ENCODE measurements around the gene ATXN7L3. TPM values are rescaled to one million over a fixed set of nuclear protein-coding genes. Genes with fewer than 3 reads are reported as not detected.
A peak's percentile ranks its signal among the peaks of the same experiment; 100 is the strongest.
"Not testable (repeated sequence)": the region's sequence is repeated elsewhere in the genome, so short reads cannot be mapped to it uniquely, and the experiment has no call there.

Gene ATXN7L3, protein sequence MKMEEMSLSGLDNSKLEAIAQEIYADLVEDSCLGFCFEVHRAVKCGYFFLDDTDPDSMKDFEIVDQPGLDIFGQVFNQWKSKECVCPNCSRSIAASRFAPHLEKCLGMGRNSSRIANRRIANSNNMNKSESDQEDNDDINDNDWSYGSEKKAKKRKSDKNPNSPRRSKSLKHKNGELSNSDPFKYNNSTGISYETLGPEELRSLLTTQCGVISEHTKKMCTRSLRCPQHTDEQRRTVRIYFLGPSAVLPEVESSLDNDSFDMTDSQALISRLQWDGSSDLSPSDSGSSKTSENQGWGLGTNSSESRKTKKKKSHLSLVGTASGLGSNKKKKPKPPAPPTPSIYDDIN
- total RNA-seq = 10 to 100 TPM; 86.8 to 96.4 (median 89.0) TPM
- long read RNA-seq, donor 1, transcript ATXN7L3-205 (13 exons, 1,341 nt) = major isoform, 11 of 48 reads
- long read RNA-seq, donor 1, partial matches to known transcripts = 1 of 48 reads
- long read RNA-seq, donor 1, other reads (novel, unspliced or antisense) = 32 of 48 reads
- long read RNA-seq, donor 2, partial matches to known transcripts = 0 of 8 reads
- long read RNA-seq, donor 2, other reads (novel, unspliced or antisense) = 8 of 8 reads

DNA sequence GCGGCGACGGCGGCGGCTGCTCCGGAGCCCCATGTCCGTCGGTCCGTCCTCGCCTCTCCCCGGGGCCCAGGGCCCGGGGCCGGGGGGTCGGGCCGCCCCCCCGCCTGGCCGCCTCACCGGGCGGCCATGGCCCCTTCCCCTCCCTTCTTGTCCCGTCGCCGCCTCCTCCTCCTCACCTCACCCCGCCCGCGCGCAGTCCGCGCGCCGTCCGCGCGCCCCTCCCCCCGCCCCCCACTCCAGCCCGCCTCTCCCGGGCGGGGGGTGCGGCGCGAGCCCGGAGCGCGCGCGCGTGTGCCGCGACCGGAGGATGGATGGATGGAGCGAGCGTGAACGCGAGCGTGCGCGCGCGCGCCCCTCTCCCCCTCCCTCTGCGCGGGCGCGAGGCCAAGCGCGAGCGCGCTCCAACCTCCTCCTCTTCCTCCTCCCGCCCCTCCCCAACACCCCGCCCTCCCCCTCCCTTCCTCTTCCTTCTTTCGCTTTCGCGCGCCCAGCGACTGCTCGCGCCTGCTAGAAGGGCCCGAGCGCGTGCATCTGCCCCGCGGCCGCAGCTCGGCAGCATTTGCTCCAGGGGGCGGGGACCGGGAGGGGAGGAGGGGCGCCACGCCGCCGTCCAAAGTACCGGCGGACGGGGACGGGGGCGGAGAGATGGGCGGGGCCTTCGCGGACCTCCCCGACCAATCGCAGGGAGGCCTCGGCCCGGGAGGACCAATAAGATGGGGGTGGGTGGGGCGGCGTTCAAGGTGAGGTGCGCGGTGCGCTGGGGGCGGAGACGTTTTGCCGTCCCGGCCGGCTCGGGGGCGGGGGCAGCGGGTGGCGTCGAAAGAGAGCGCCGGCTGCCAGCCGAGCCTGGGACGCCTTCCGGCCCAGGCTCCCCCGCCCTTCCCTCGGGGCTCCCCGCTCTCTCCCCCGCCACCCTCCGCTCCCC lies at the start of gene ATXN7L3:
Gene ATXN7L3 (minus strand): TSS at position 332 of the 925 bp plus-strand sequence. CDS start 1,814 bp downstream, outside the sequence.
- Histone ChIP-seq H3K4me1 (ENCODE audit: low read depth) (peaks cover 22% of the 10 kb centered on the region), H3K36me3 (ENCODE audit: low read depth) (no peaks in the 10 kb centered on the region), H3K4me3 (peak within 1 kb of the TSS; percentile 90), H3K9me3 (no peaks in the 10 kb centered on the region)
- DNase-seq = peak; percentile 99 to 100 (median 99)
- peak; percentile 90 for ATAC-seq
- intact Hi-C loops (cut with DNase I, micrococcal nuclease) = no loop called here
- TF ChIP-seq, protein P1, sequence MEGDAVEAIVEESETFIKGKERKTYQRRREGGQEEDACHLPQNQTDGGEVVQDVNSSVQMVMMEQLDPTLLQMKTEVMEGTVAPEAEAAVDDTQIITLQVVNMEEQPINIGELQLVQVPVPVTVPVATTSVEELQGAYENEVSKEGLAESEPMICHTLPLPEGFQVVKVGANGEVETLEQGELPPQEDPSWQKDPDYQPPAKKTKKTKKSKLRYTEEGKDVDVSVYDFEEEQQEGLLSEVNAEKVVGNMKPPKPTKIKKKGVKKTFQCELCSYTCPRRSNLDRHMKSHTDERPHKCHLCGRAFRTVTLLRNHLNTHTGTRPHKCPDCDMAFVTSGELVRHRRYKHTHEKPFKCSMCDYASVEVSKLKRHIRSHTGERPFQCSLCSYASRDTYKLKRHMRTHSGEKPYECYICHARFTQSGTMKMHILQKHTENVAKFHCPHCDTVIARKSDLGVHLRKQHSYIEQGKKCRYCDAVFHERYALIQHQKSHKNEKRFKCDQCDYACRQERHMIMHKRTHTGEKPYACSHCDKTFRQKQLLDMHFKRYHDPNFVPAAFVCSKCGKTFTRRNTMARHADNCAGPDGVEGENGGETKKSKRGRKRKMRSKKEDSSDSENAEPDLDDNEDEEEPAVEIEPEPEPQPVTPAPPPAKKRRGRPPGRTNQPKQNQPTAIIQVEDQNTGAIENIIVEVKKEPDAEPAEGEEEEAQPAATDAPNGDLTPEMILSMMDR (IDR thresholded peaks at IDR 0.05) = no peak

DNA sequence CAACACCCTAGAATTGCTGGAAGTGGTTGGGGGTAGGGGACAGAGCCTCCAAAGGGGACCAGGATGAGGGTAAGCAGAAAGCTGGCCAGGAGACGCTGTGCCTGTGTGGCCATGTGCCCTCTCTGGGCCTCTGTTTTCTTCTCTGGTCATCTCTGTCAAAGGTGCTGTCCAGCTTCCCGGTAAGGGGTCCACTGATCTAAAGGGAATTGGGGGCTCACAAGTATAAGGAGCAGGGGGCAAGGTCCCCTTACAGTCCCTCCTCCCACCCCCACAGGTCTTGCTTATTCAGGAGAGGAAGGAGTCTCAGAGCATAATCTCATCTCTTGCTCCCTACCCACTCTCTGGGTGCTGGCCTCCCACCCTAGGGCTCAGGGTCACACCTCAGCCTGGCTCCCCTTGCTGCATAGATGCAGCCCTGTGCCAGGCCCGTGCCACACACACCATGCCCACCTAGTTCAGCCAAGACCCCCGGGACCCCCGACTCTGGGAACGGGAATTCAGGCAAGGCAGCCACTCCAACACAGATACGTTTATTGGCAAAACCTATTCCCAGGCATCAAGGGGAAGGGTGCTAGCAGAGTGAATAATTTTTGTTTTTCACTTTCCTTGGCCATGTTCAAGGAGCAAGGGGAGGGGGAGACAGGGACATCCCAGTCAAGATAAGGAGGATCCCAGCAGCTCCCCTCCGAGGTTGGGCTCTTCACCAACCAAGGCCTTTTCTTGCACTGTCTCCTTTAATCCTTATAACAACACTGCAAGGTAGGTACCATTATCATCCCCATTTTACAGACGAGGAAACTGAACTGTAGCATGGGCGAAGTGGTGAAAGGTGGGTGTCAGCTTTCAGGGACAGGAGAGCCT lies 48.4 kb upstream of the ATXN7L3 start:
- Histone ChIP-seq H3K4me3 (no peak overlapping the region), H3K9me3 (no peaks in the 10 kb centered on the region), H3K4me1 (ENCODE audit: low read depth) (peaks cover 14% of the 10 kb centered on the region), H3K36me3 (ENCODE audit: low read depth) (no peaks in the 10 kb centered on the region)
- TF ChIP-seq, protein P1 (IDR thresholded peaks at IDR 0.05) = no peak
- intact Hi-C loops (cut with DNase I, micrococcal nuclease) = no loop called here
- DNase-seq (no peak), ATAC-seq (no peak)

DNA sequence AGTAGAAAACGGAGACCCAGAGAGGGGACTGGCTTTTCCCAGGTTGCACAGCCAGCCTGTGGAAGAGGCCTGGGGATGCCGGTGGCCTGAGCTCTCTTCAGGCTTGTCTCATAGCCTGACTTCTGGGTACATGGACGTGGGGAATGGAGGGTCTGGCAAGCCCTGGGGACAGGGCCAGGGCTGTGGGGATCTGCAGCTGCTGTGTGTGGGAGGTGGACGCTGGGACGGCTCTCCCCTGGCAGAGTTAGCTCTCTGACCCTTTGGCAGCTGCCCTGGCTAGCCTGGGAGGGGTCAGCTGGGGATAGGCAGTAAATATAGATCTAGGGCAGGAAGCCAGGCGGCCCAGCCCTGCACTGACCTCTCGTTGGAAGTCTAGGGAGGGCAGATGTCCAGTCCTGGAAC lies 47.8 kb upstream of the ATXN7L3 start:
- no peak overlapping the region for H3K4me3 ChIP-seq
- TF ChIP-seq, protein P1 (IDR thresholded peaks at IDR 0.05) = no peak
- DNase-seq (peak in 1 of 3 donors; percentile 29), ATAC-seq (peak; percentile 22)
- no peaks in the 10 kb centered on the region for H3K9me3 ChIP-seq
- no peaks in the 10 kb centered on the region for H3K36me3 ChIP-seq (ENCODE audit: low read depth)
- intact Hi-C loops (cut with DNase I, micrococcal nuclease) = no loop called here
- H3K4me1 ChIP-seq (ENCODE audit: low read depth) = peaks cover 14% of the 10 kb centered on the region

DNA sequence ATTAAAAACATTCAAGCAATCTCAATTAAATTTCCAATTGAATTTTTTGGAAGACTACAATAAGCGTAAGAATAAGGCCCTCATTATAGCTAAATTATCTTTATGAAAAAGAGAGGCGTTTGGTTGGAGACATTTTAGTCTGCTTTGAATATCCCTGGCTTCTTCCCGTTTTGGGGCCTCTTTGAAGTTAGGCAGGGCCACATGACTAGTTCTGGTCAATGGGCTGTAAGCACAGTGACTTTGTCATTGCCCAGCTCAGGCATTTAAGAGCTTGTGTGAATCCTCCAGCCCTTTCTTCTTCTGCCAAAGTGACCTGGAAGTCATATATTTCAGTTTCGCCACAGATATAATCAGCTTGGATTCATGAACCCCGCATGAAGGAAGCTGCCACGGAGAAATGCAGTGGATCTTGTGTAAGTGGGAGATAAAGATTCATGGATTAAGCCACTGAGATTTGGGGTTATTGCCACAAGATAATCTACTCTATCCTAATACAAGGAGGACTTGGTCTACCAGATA lies 41.5 kb upstream of the ATXN7L3 start:
- TF ChIP-seq, protein P1 (IDR thresholded peaks at IDR 0.05) = no peak
- no peaks in the 10 kb centered on the region for H3K9me3 ChIP-seq
- no peak for ATAC-seq

DNA sequence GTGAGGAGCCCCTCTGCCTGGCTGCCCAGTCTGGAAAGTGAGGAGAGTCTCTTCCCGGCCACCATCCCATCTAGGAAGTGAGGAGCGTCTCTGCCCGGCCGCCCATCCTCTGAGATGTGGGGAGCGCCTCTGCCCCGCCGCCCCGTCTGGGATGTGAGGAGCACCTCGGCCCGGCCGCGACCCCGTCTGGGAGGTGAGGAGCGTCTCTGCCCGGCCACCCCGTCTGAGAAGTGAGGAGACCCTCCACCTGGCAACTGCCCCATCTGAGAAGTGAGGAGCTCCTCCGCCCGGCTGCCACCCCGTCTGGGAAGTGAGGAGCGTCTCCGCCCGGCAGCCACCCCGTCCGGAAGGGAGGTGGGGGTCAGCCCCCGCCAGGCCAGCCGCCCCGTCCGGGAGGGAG lies 38.2 kb upstream of the ATXN7L3 start:
- H3K9me3 ChIP-seq; DNase-seq; H3K4me3 ChIP-seq; ATAC-seq; intact Hi-C loops (cut with DNase I, micrococcal nuclease); H3K36me3 ChIP-seq (ENCODE audit: low read depth); H3K4me1 ChIP-seq (ENCODE audit: low read depth): not testable (repeated sequence)

More for the DNA sequence above, 41.5 kb upstream of the ATXN7L3 start:
- Histone ChIP-seq H3K4me3 (no peak overlapping the region), H3K4me1 (ENCODE audit: low read depth) (peaks cover 6% of the 10 kb centered on the region), H3K36me3 (ENCODE audit: low read depth) (no peaks in the 10 kb centered on the region)
- DNase-seq = no peak
- intact Hi-C loops (cut with DNase I, micrococcal nuclease) = no loop called here

Data from mucosa of descending colon (tissue), 3 donors.